K562 (cell line): ENCODE measurements around the gene IQCE. TPM values are rescaled to one million over a fixed set of nuclear protein-coding genes. Genes with fewer than 3 reads are reported as not detected.
A peak's percentile ranks its signal among the peaks of the same experiment; 100 is the strongest.

Experiments used
- ATAC-seq: fragments of 200-7000 bp; cut with Tn5 transposase; 3 replicates; pipeline ENCODE4 v1.9.1; 2020; ENCODE audit warnings: moderate library complexity
- BruUV-seq: library from RNA; stranded (reverse); fragments of 400-500 nt; replicated peaks from 2 replicates; lab custom pipeline; 2021; lab: Mats Ljungman, UMichigan
- CTCF ChIA-PET: fragments of 300-600 bp; formaldehyde crosslinking; extraction: SDS; loops from one replicate; lab custom pipeline; 2021; ENCODE audit warnings: low intra/inter-chr PET ratio; lab: Yijun Ruan, JAX
- POLR2A ChIA-PET: fragments of 300-600, 350-650 bp; sonication (Branson Sonifier 250); formaldehyde crosslinking; extraction: SDS; loops from one replicate; lab custom pipeline; 2021; ENCODE audit warnings: antibody characterized with exemption, inconsistent platforms; lab: Yijun Ruan, JAX
- DNase-seq, 4 experiments: peaks; one replicate each; pipeline versions ENCODE4 v3.0.0 to v3.0.0-alpha.2; 2011 to 2018; ENCODE audit warnings: low spot score in 3 of 4, mixed read lengths in 3 of 4; ENCODE audit errors: extremely low read depth in 1 of 4
- FAIRE-seq: peaks from 2 replicates; lab custom pipeline; 2011; peaks lifted over from hg19 to GRCh38; lab: Jason Lieb, UNC
- H2AFZ ChIP-seq: 2 replicates; pipeline ENCODE4 v1.6.0; 2011; ENCODE audit warnings: low read depth, low read length, control low read depth, inconsistent platforms
- H3K27ac ChIP-seq: fragments of 200-600 bp; 3 replicates; pipeline ENCODE4 v1.8.0; 2011; ENCODE audit warnings: low read depth, mild to moderate bottlenecking, control low read depth, inconsistent platforms, low read length, moderate library complexity, mixed read lengths; ENCODE audit errors: extremely low read depth
- H3K27me3 ChIP-seq, 2 experiments: fragments of 300-600 bp in 1 of 2; 2 replicates in 1 of 2; 3 replicates in 1 of 2; pipeline versions ENCODE4 v1.6.0 to v1.8.0; 2011; ENCODE audit warnings: inconsistent platforms in 2 of 2, low read length in 2 of 2, mild to moderate bottlenecking in 1 of 2, mixed read lengths in 1 of 2, moderate library complexity in 1 of 2; ENCODE audit not compliant: control insufficient read depth in 2 of 2, insufficient read depth in 2 of 2
- H3K36me3 ChIP-seq: fragments of 300-600 bp; 3 replicates; pipeline ENCODE4 v1.8.0; 2011; ENCODE audit warnings: mild to moderate bottlenecking, low read length, inconsistent platforms; ENCODE audit not compliant: control insufficient read depth, insufficient read depth
- H3K4me1 ChIP-seq, 2 experiments: fragments of 200-600 bp in 1 of 2; replicated peaks in 1 of 2; 2 replicates in 1 of 2; 3 replicates in 1 of 2; pipeline versions ENCODE4 v1.5.1 to v1.8.0; 2011; ENCODE audit warnings: inconsistent platforms in 2 of 2, low read length in 2 of 2, mild to moderate bottlenecking in 1 of 2, mixed read lengths in 1 of 2, moderate library complexity in 1 of 2; ENCODE audit not compliant: control insufficient read depth in 2 of 2, insufficient read depth in 2 of 2
- H3K4me2 ChIP-seq: 2 replicates; pipeline ENCODE4 v1.6.1; 2011; ENCODE audit warnings: low read length, control low read depth, inconsistent platforms, mixed read lengths; ENCODE audit not compliant: insufficient read depth
- H3K4me3 ChIP-seq: fragments of 200-600 bp; sonication (generic), shearing (Covaris generic); 2 replicates; pipeline ENCODE4 v1.5.1; 2016; ENCODE audit warnings: control low read depth, inconsistent platforms
- H3K79me2 ChIP-seq: fragments of 200-600 bp; 3 replicates; pipeline ENCODE4 v1.8.0; 2011; ENCODE audit warnings: low read length, inconsistent platforms; ENCODE audit not compliant: control insufficient read depth, insufficient read depth
- H3K9ac ChIP-seq, 2 experiments: 2 replicates each; pipeline versions ENCODE4 v1.6.0 to v1.6.1; 2011; ENCODE audit warnings: low read depth in 2 of 2, low read length in 2 of 2, control low read depth in 1 of 2, inconsistent platforms in 1 of 2, mild to moderate bottlenecking in 1 of 2, mixed read lengths in 1 of 2; ENCODE audit not compliant: insufficient read depth in 1 of 2
- H3K9me1 ChIP-seq: one replicate; pipeline ENCODE4 v1.6.0; 2011; ENCODE audit warnings: inconsistent platforms, mild to moderate bottlenecking, low read length, moderate library complexity; ENCODE audit not compliant: control insufficient read depth, insufficient read depth
- H3K9me3 ChIP-seq: replicated peaks from 2 replicates; pipeline ENCODE4 v1.5.1; 2011; ENCODE audit warnings: low read depth, low read length, inconsistent platforms; ENCODE audit not compliant: control insufficient read depth, insufficient read depth
- H4K20me1 ChIP-seq: replicated peaks from 2 replicates; pipeline ENCODE4 v1.6.1; 2011; ENCODE audit warnings: low read length, inconsistent platforms, mixed read lengths; ENCODE audit not compliant: control insufficient read depth, insufficient read depth
- MAFK ChIP-seq: IDR thresholded peaks from 2 replicates; pipeline ENCODE4 v1.6.1; 2011; ENCODE audit warnings: low read length, improper control_type of control experiment
- MCM3 ChIP-seq: fragments of 450-650 bp; IDR thresholded peaks from 2 replicates; pipeline ENCODE4 v1.6.1; 2016
- ZNF778 ChIP-seq: fragments of 450-650 bp; formaldehyde crosslinking; IDR thresholded peaks from 2 replicates; pipeline ENCODE4 v1.4.0; 2020; ENCODE audit warnings: mild to moderate bottlenecking, moderate library complexity
- WGBS: fragments of 100-300 bp; shearing (Covaris generic); methylation state at CpG from one replicate; pipeline ENCODE4 v1.1.6; 2016; ENCODE audit warnings: low coverage, mixed read lengths; ENCODE audit not compliant: insufficient coverage; ENCODE audit errors: missing lambda C conversion rate; 5-methylcytosine and 5-hydroxymethylcytosine counted together
- in situ Hi-C: fragments of 300-500 bp; cut with MboI; formaldehyde crosslinking; loops from 4 replicates; pipeline ENCODE4 v1.15.0; 2018; ENCODE audit warnings: inconsistent platforms, mixed read lengths
- intact Hi-C: fragments of 100-400 bp; cut with micrococcal nuclease; formaldehyde crosslinking; loops from 2 replicates; pipeline ENCODE4 v1.14.2; 2022
- polyA plus RNA-seq, 8 experiments: library from polyadenylated mRNA; depleted of rRNA in 4 of 8; stranded (reverse) in 5 of 8; unstranded in 3 of 8; fragments of >200 nt; fragmentation: Nextera tagmentation in 2 of 8; fragmentation: Illumina TruSeq in 1 of 8; extraction: Ambion mirVana in 2 of 8; extraction: Trizol in 1 of 8; gene quantifications; 2 replicates each; pipeline versions ENCODE4 v1.2.1 to v1.2.3, GENCODE V29; 2011 to 2014; ENCODE audit warnings: inconsistent platforms in 1 of 8, missing spikeins in 1 of 8
- total RNA-seq, 7 experiments: library from RNA; depleted of rRNA in 6 of 7; stranded (reverse); fragments of >200 nt in 6 of 7; fragmentation: Illumina TruSeq in 2 of 7; extraction: Trizol in 2 of 7; gene quantifications; 2 replicates each; pipeline versions ENCODE4 v1.2.1 to v1.2.3, GENCODE V29; 2011 to 2021; ENCODE audit warnings: low replicate concordance in 1 of 7
- TF ChIP-seq, protein P1 (sequence below), 2 experiments: fragments of 450-650 bp in 1 of 2; sonication (generic) in 1 of 2; formaldehyde crosslinking in 1 of 2; IDR thresholded peaks; 2 replicates each; pipeline versions ENCODE4 v1.7.1 to v1.9.0; 2016 to 2022; ENCODE audit warnings: inconsistent platforms in 1 of 2, mild to moderate bottlenecking in 1 of 2, missing genetic modification reagents in 1 of 2
- TF ChIP-seq, protein P2 (sequence below): fragments of 450-650 bp; IDR thresholded peaks from 2 replicates; pipeline ENCODE4 v1.6.1; 2018; ENCODE audit not compliant: partially characterized antibody

IQCE gene
- total and polyA plus RNA-seq, 9 of the 15 experiments (the other 6 are each of a cell fraction or from before 2014, with no cell fraction given) = 0.18 to 8.5 (median 4.2) TPM

DNA sequence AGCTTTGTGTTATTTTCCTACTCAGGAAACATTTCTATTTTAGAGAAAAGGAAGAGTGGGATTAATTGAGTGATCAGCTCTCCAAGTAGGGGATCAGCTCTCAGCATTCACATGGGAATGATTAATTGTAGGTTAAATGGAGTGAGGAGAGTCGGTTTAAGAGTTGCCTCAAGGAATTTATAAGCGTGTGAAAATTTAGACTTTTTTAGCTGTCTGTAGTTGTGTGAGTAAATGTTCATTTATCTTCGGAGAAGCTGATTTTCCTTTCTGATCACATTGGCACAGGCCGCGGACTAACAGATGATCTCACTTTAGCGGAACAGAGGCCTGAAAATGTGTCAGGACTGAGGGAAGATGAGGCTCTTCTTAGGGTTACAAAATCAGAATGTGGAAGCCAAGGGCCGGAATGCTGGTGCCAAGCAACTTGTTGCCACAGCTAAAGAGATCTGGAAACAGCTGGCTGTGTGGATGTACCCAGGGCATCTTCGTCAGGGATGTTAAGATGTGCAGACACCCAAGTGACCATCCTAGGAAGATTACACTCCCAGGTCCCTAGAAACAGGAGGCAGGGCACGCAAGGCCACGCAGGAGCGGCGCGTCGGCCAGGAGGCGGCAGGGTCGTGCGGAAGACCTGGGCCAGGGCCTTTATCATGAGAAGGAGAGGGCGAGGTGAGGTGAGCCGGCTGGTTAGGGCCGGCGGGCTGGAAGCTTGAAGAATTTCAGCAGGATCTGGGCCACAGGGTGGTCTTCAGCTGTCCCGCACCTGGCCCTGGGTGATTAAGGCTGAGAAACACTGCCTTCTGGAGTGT is 37.9 kb downstream of the IQCE start:
- H3K4me2 ChIP-seq = no peak overlapping the region
- in situ Hi-C loops = no loop called here
- H3K9me3 ChIP-seq = no peaks in the 10 kb centered on the region
- ATAC-seq = no peak
- H3K4me3 ChIP-seq = no peak overlapping the region
- DNase-seq = no peak
- H3K79me2 ChIP-seq = no peaks in the 10 kb centered on the region
- peaks cover 0 to 12% of the 10 kb centered on the region in 2 experiments; a peak in 1 of 5 replicates for H3K4me1 ChIP-seq
- no peaks in the 10 kb centered on the region for H4K20me1 ChIP-seq
- H2AFZ ChIP-seq = no peak overlapping the region
- WGBS = 84% methylated on average over 21 of the region's 22 CpGs
- no TSS peak for BruUV-seq
- 0 out of 4 replicates have a peak overlapping the region, but pooled peaks of 1 of the 2 experiments have one; percentile 26 for H3K9ac ChIP-seq
- H3K9me1 ChIP-seq = peaks cover 5% of the 10 kb centered on the region
- ChIA-PET POLR2A (interaction anchor here (1.2 kb wide), 1 partner anchor 11 kb away, joined by 8 read pairs; no protein-coding TSS in a partner anchor), CTCF (no interaction called here)
- peaks cover 33% of the 10 kb centered on the region; the same call in 1 of the 3 replicates for H3K36me3 ChIP-seq
- no peak overlapping the region for H3K27ac ChIP-seq
- FAIRE-seq = no peak
- H3K27me3 ChIP-seq = no peaks in the 10 kb centered on the region
- intact Hi-C loops = no loop called here
- TF ChIP-seq ZNF778 (CRISPR knock-in tag) = no peak
- TF ChIP-seq MCM3 = no peak
- TF ChIP-seq, protein P1, sequence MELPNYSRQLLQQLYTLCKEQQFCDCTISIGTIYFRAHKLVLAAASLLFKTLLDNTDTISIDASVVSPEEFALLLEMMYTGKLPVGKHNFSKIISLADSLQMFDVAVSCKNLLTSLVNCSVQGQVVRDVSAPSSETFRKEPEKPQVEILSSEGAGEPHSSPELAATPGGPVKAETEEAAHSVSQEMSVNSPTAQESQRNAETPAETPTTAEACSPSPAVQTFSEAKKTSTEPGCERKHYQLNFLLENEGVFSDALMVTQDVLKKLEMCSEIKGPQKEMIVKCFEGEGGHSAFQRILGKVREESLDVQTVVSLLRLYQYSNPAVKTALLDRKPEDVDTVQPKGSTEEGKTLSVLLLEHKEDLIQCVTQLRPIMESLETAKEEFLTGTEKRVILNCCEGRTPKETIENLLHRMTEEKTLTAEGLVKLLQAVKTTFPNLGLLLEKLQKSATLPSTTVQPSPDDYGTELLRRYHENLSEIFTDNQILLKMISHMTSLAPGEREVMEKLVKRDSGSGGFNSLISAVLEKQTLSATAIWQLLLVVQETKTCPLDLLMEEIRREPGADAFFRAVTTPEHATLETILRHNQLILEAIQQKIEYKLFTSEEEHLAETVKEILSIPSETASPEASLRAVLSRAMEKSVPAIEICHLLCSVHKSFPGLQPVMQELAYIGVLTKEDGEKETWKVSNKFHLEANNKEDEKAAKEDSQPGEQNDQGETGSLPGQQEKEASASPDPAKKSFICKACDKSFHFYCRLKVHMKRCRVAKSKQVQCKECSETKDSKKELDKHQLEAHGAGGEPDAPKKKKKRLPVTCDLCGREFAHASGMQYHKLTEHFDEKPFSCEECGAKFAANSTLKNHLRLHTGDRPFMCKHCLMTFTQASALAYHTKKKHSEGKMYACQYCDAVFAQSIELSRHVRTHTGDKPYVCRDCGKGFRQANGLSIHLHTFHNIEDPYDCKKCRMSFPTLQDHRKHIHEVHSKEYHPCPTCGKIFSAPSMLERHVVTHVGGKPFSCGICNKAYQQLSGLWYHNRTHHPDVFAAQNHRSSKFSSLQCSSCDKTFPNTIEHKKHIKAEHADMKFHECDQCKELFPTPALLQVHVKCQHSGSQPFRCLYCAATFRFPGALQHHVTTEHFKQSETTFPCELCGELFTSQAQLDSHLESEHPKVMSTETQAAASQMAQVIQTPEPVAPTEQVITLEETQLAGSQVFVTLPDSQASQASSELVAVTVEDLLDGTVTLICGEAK (IDR thresholded peaks at IDR 0.05) = no peak
- TF ChIP-seq, protein P1 (CRISPR knock-in tag; IDR thresholded peaks at IDR 0.05) = no peak
- TF ChIP-seq, protein P2, sequence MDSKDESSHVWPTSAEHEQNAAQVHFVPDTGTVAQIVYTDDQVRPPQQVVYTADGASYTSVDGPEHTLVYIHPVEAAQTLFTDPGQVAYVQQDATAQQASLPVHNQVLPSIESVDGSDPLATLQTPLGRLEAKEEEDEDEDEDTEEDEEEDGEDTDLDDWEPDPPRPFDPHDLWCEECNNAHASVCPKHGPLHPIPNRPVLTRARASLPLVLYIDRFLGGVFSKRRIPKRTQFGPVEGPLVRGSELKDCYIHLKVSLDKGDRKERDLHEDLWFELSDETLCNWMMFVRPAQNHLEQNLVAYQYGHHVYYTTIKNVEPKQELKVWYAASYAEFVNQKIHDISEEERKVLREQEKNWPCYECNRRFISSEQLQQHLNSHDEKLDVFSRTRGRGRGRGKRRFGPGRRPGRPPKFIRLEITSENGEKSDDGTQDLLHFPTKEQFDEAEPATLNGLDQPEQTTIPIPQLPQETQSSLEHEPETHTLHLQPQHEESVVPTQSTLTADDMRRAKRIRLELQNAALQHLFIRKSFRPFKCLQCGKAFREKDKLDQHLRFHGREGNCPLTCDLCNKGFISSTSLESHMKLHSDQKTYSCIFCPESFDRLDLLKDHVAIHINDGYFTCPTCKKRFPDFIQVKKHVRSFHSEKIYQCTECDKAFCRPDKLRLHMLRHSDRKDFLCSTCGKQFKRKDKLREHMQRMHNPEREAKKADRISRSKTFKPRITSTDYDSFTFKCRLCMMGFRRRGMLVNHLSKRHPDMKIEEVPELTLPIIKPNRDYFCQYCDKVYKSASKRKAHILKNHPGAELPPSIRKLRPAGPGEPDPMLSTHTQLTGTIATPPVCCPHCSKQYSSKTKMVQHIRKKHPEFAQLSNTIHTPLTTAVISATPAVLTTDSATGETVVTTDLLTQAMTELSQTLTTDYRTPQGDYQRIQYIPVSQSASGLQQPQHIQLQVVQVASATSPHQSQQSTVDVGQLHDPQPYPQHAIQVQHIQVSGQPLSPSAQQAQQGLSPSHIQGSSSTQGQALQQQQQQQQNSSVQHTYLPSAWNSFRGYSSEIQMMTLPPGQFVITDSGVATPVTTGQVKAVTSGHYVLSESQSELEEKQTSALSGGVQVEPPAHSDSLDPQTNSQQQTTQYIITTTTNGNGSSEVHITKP = no peak
- TF ChIP-seq MAFK = no peak
